NT2/D1 (cell line): Measurements from ENCODE around the gene BACE2.

ENCODE experiments used
- YY1 ChIP-seq: IDR thresholded peaks from 2 replicates; pipeline ENCODE4 v1.6.1; 2011; ENCODE audit not compliant: insufficient read length, insufficient read depth
- ZNF274 ChIP-seq: IDR thresholded peaks from 2 replicates; pipeline ENCODE4 v1.6.1; 2011; ENCODE audit warnings: mild to moderate bottlenecking, low read depth, low read length

- TF ChIP-seq ZNF274, result no peak
- no peak for TF ChIP-seq YY1
Measured at GRCh38 chr21:41197582-41197981, 29.6 kb downstream of the BACE2 start.
